LNCaP clone FGC (cell line): Measurements from ENCODE around the gene CARM1.
A peak's percentile ranks its signal among the peaks of the same experiment; 100 is the strongest.

ENCODE experiments used
- DNase-seq: peaks from one replicate; pipeline ENCODE4 v3.0.0-alpha.2; 2011; ENCODE audit warnings: low read depth
- H3K4me3 ChIP-seq: 2 replicates; pipeline ENCODE4 v1.5.1; 2011; ENCODE audit warnings: mild to moderate bottlenecking, low read depth, low read length, control low read depth
- CTCF ChIP-seq: IDR thresholded peaks from 2 replicates; pipeline ENCODE4 v1.5.1; 2012; ENCODE audit warnings: mild to moderate bottlenecking; ENCODE audit not compliant: control insufficient read depth, insufficient read depth; ENCODE audit errors: extremely low read depth

CARM1 gene

GRCh38 chr19:10858204-10858828, 13.0 kb upstream of the CARM1 start:
- DNase-seq = no peak
- TF ChIP-seq CTCF = peak; percentile 44

DNA sequence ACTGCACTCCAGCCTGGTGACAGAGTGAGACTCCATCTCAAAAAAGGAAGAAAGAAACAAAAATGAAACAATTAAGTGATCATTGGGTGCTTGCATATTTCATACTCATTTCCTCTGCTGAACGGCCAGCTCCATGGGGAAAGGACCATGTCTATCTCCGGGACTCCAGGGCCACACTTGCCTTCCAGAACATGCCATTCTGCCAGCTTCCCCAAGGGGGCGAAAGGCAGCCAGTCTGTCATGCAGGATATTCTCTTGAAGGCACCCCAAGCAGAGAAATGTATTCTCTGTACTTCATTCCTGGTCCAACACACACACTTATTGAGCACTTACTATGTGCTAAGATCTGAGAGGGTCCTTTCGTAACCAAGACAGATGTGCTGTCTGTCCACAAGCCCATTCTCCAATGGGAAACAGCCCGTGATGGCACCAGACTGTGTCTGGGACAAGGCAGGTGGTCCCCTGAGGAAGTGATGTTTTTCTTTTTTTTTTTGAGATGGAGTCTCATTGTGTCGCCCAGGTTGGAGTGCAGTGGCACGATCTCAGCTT, 10.2 kb upstream of the CARM1 start:
- no peak overlapping the region for H3K4me3 ChIP-seq
- peak; percentile 15; the same call in 1 of the 2 replicates for TF ChIP-seq CTCF
- DNase-seq = no peak

More at GRCh38 chr19:10858204-10858828, 13.0 kb upstream of the CARM1 start:
- H3K4me3 ChIP-seq = no peak overlapping the region

DNA sequence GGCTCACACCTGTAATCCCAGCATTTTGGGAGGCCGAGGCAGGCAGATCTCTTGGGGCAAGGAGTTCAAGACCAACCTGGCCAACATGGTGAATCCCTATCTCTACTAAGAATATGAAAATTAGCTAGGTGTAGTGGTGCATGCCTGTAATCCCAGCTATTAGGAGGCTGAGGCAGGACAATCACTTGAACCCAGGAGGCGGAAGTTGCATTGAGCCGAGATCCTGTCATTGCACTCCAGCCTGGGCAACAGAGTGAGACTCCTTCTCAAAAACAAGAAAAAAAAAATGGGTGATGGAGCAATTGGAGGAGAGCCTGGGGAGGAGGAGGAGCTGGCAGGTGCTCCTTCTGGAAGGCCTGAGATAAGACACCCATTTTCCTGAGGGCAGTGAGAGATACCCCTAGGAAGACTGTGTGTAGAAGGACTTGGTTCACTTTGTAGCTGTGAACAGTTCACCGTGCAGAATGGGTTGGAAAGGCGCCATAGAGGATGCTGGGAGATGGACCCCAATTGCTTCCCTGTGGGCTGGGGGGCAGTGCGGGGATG, 8.7 kb upstream of the CARM1 start:
- DNase-seq = no peak
- H3K4me3 ChIP-seq = no peak overlapping the region
- TF ChIP-seq CTCF = no peak

GRCh38 chr19:10863107-10863717, 8.1 kb upstream of the CARM1 start:
- no peak overlapping the region for H3K4me3 ChIP-seq
- no peak for TF ChIP-seq CTCF
- no peak for DNase-seq

GRCh38 chr19:10864538-10864899, 6.8 kb upstream of the CARM1 start:
- peak; percentile 87 for TF ChIP-seq CTCF
- peak; percentile 22 for DNase-seq
- H3K4me3 ChIP-seq = no peak overlapping the region

DNA sequence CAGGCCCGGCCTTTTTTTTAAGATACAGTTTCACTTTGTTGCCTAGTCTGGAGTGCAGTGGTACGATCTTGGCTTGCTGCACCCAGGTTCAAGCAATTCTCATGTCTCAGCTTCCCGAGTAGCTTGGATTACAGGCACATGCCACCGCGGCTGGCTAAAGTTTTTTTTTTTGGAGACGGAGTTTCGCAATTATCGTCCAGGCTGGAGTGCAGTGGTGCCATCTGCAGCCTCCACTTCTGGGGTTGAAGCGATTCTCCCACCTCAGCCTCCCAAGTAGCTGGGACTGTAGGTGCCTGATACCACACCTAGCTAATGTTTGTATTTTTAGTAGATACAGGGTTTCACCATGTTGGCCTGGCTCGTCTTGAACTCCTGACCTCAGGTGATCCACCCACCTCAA, 4.9 kb upstream of the CARM1 start:
- no peak for DNase-seq
- no peak for TF ChIP-seq CTCF
- H3K4me3 ChIP-seq = no peak overlapping the region
